Measurements from ENCODE around the gene FUZ. TPM values are rescaled to one million over a fixed set of nuclear protein-coding genes. Genes with fewer than 3 reads are reported as not detected.
"Not testable (repeated sequence)": the region's sequence is repeated elsewhere in the genome, so short reads cannot be mapped to it uniquely, and the experiment has no call there.

FUZ gene
- total RNA-seq, 4 donors from 2014 or later = 9.1 to 21.5 (median 15.6) TPM

GRCh38 chr19:49829721-49830120 is 16.6 kb upstream of the FUZ start:
- DNase-seq (ENCODE audit: low spot score in 2 of 2) = no peak
- intact Hi-C loops (cut with DNase I; ENCODE audit: low total_unique reads) = no loop called here
- no peak overlapping the region for H3K4me3 ChIP-seq (ENCODE audit: low read depth, poor library complexity, severe bottlenecking)
- 90 to 94% methylated on average over 15 to 18 of the region's 18 CpGs for WGBS, 2 donors
- TF ChIP-seq, protein P1, sequence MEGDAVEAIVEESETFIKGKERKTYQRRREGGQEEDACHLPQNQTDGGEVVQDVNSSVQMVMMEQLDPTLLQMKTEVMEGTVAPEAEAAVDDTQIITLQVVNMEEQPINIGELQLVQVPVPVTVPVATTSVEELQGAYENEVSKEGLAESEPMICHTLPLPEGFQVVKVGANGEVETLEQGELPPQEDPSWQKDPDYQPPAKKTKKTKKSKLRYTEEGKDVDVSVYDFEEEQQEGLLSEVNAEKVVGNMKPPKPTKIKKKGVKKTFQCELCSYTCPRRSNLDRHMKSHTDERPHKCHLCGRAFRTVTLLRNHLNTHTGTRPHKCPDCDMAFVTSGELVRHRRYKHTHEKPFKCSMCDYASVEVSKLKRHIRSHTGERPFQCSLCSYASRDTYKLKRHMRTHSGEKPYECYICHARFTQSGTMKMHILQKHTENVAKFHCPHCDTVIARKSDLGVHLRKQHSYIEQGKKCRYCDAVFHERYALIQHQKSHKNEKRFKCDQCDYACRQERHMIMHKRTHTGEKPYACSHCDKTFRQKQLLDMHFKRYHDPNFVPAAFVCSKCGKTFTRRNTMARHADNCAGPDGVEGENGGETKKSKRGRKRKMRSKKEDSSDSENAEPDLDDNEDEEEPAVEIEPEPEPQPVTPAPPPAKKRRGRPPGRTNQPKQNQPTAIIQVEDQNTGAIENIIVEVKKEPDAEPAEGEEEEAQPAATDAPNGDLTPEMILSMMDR (IDR thresholded peaks at IDR 0.05) = no peak
- no peak for TF ChIP-seq POLR2A (IDR thresholded peaks at IDR 0.05)

DNA sequence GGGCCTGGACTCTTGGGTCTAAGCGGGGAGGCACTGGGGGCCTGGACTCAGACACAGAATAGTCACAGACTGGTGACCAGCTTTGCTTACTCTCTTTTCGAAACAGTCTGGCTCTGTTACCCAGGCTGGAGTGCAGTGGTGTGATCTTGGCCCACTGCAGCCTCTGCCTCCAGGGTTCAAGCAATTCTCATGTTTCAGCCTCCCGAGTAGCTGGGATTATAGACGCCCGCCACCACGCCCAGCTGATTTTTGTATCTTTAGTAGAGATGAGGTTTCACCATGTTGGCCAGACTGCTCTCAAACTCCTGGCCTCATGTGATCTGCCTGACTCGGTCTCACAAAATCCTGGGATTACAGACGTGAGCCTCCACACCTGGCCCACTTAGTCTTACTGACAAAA is 16.1 kb upstream of the FUZ start:
- DNase-seq (ENCODE audit: low spot score in 2 of 2) = no peak
- WGBS, 2 donors = 88 to 93% methylated on average over 7 to 8 of the region's 8 CpGs
- intact Hi-C loops (cut with DNase I; ENCODE audit: low total_unique reads) = no loop called here
- TF ChIP-seq, protein P1 (IDR thresholded peaks at IDR 0.05) = no peak
- TF ChIP-seq POLR2A (IDR thresholded peaks at IDR 0.05) = no peak
- H3K4me3 ChIP-seq (ENCODE audit: low read depth, poor library complexity, severe bottlenecking) = no peak overlapping the region

DNA sequence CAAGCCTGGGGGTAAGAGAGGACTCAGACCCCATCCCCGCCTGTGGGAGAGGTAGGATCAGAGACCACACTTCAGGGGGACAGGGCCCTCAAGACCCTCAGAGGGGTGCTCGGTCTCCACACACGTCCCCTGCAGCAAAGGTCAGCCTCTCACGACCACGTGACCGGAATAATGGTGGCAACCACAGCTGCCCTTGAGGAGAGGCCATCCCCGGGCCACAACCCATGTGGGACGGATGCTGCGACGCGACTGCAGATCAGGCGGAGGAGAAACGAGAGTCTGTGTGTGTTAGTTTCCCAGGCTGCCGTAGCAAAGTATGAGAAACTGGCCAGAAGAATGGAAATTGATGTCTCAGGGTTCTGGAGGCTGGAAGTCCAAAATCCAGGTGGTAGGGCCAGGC is 13.9 kb upstream of the FUZ start:
- no peak for DNase-seq (ENCODE audit: low spot score in 2 of 2)
- no peak overlapping the region for H3K4me3 ChIP-seq (ENCODE audit: low read depth, poor library complexity, severe bottlenecking)
- WGBS, 2 donors = 91% methylated on average over 14 of the region's 14 CpGs
- intact Hi-C loops (cut with DNase I; ENCODE audit: low total_unique reads) = no loop called here
- TF ChIP-seq, protein P1 (IDR thresholded peaks at IDR 0.05) = no peak
- no peak for TF ChIP-seq POLR2A (IDR thresholded peaks at IDR 0.05)

DNA sequence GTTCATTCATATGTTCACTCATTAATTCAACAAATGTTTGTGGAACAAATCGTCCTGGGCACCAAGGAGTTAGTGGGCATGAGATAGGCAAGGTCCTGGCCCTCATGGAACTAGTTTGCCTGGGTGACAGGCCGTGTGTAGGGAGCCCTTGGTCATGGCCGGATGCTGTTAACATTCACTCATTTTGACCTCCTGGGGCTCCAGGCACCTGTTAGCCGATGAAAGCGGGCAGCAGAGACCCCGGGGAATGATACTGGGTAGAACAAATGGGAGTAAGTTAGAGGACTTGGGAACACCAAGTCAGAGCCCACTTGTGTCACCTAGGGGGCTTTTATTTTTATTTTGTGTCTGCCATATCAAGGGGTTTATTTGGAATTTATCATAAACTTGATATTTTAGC is 11.6 kb upstream of the FUZ start:
- no peak for DNase-seq (ENCODE audit: low spot score in 2 of 2)
- intact Hi-C loops (cut with DNase I; ENCODE audit: low total_unique reads) = no loop called here
- no peak overlapping the region for H3K4me3 ChIP-seq (ENCODE audit: low read depth, poor library complexity, severe bottlenecking)
- TF ChIP-seq, protein P1 (IDR thresholded peaks at IDR 0.05) = no peak
- TF ChIP-seq POLR2A (IDR thresholded peaks at IDR 0.05) = no peak
- 87 to 90% methylated on average over 6 of the region's 6 CpGs for WGBS, 2 donors

DNA sequence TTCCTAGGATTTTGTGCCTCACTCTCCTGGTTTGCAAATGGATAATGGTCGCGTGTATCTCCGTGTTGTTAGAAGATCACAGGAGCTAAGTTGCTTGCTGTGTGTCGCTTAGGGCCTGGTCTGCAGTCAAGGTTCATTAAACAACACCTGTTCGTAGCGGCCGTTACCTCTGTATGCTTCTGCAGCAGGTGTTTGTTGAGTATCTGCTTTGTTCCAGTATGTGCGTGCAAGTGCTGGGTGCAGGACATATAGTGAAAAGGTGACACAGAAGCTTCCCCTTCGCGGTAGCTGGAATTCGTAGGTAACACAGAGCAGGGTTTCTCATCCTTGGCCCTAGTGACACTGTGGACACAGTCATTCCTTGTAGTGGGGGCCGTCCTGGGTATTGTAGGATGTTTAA is 10.4 kb upstream of the FUZ start:
- TF ChIP-seq, protein P1 (IDR thresholded peaks at IDR 0.05) = no peak
- no peak for TF ChIP-seq POLR2A (IDR thresholded peaks at IDR 0.05)
- DNase-seq (ENCODE audit: low spot score in 2 of 2) = no peak
- 92 to 96% methylated on average over 12 of the region's 12 CpGs for WGBS, 2 donors
- intact Hi-C loops (cut with DNase I; ENCODE audit: low total_unique reads) = no loop called here
- H3K4me3 ChIP-seq (ENCODE audit: low read depth, poor library complexity, severe bottlenecking) = no peak overlapping the region

DNA sequence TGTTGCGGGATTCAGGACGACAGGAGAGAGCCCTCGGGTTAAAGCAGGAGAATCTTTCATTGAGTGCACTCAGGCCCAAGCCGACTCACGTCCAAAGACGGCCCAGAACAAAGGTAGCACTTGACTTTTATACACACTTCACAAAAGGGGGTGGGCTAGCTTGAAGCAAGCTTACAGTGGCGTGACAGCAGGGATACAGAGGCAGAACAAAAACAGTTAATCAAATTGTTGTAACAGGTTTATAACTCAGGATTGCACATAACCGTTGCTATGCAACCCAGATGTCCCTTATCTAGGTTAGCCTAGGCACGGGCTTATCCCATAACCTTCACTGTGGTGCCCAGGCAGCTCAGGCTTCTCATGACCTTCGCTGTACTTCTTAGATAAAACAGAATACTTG is 7.0 kb upstream of the FUZ start:
- TF ChIP-seq, protein P1 (IDR thresholded peaks at IDR 0.05) = no peak
- TF ChIP-seq POLR2A (IDR thresholded peaks at IDR 0.05) = no peak
- no peak overlapping the region for H3K4me3 ChIP-seq (ENCODE audit: low read depth, poor library complexity, severe bottlenecking)
- DNase-seq (ENCODE audit: low spot score in 2 of 2) = no peak
- WGBS, 2 donors = 81 to 84% methylated on average over 10 of the region's 10 CpGs
- intact Hi-C loops (cut with DNase I; ENCODE audit: low total_unique reads) = no loop called here

- H3K4me3 ChIP-seq (ENCODE audit: low read depth, poor library complexity, severe bottlenecking); DNase-seq (ENCODE audit: low spot score in 2 of 2); intact Hi-C loops (cut with DNase I; ENCODE audit: low total_unique reads): not testable (repeated sequence)
- 80 to 82% methylated on average over 7 of the region's 7 CpGs for WGBS, 2 donors
Measured at GRCh38 chr19:49819452-49820115, 6.5 kb upstream of the FUZ start.
